RWPE2 (cell line): Measurements from ENCODE around the gene MLIP.
"Not testable (repeated sequence)": the region's sequence is repeated elsewhere in the genome, so short reads cannot be mapped to it uniquely, and the experiment has no call there.

ENCODE experiments used
- ATAC-seq: fragments of 200-7000 bp; cut with Tn5 transposase; 3 replicates; pipeline ENCODE4 v1.9.1; 2021; ENCODE audit warnings: low read depth
- DNase-seq: peaks from one replicate; pipeline ENCODE4 v3.0.0-alpha.2; 2020; ENCODE audit warnings: low spot score
- H3K27ac ChIP-seq: fragments of 450-650 bp; 2 replicates; pipeline ENCODE4 v1.5.1; 2017; ENCODE audit warnings: mild to moderate bottlenecking; ENCODE audit not compliant: poor library complexity, severe bottlenecking
- H3K27me3 ChIP-seq: fragments of 250-450 bp; sonication (Bioruptor Pico); 2 replicates; pipeline ENCODE4 v1.5.1; 2021; ENCODE audit warnings: mild to moderate bottlenecking, moderate library complexity; ENCODE audit not compliant: insufficient read depth, poor library complexity, severe bottlenecking
- H3K36me3 ChIP-seq: fragments of 250-450 bp; sonication (Bioruptor Pico); 2 replicates; pipeline ENCODE4 v1.5.1; 2020; ENCODE audit warnings: low read depth, mild to moderate bottlenecking, moderate library complexity
- H3K4me1 ChIP-seq: fragments of 250-450 bp; sonication (Bioruptor Pico); 2 replicates; pipeline ENCODE4 v1.5.1; 2021; ENCODE audit warnings: mild to moderate bottlenecking, moderate library complexity; ENCODE audit not compliant: insufficient read depth, poor library complexity, severe bottlenecking
- H3K4me3 ChIP-seq: fragments of 250-450 bp; sonication (Bioruptor Pico); 2 replicates; pipeline ENCODE4 v1.5.1; 2021; ENCODE audit warnings: mild to moderate bottlenecking, moderate library complexity; ENCODE audit not compliant: severe bottlenecking
- H3K9me3 ChIP-seq: fragments of 250-450 bp; sonication (Bioruptor Pico); 2 replicates; pipeline ENCODE4 v1.5.1; 2021; ENCODE audit warnings: mild to moderate bottlenecking, moderate library complexity; ENCODE audit not compliant: severe bottlenecking
- CTCF ChIP-seq: fragments of 450-650 bp; IDR thresholded peaks from one replicate; pipeline ENCODE4 v1.5.1; 2017; ENCODE audit warnings: mild to moderate bottlenecking, moderate library complexity; ENCODE audit not compliant: poor library complexity, severe bottlenecking

MLIP gene

DNA sequence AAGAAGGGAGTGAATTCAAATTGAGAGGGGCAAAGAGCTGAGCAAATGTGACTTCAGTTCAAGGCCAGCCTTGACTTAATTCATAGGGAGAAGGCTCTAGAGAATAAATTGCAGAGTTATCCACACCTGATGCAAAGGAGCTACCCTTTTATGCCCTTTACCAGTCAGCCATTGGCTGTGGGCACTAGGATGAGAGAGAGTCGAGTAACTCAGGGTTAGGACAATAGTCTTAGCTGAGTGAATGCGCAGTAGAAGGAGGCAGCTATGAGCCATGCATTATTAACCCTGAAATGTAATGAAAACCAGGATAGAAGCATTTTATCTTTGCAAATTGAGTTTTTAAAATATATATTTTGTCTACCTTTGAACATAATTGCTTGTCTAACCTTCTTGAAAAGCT lies 134.0 kb downstream of the MLIP start:
- no peak overlapping the region for H3K27ac ChIP-seq

DNA sequence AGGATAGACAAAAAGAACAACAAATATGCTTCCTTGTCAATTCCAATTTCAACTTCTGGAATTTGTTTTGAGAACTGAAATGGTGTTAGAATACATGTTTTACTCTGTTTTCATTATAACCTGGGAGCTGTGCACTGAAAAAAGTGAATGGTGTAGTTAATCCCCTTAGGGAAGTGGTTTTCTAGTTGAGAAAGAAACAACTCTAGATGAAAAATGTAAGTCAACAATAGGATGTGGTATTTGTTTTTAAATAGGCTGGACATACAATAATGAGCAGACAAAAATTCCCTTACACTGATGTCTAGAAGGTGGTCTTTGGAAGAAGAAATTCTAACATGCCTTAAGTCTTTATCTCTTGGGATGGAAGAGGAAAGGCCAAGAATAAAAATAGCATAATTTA lies 137.1 kb downstream of the MLIP start:
- Histone ChIP-seq H3K4me3 (no peak overlapping the region), H3K9me3 (no peaks in the 10 kb centered on the region), H3K36me3 (no peaks in the 10 kb centered on the region), H3K4me1 (no peaks in the 10 kb centered on the region), H3K27me3 (no peaks in the 10 kb centered on the region), H3K27ac (no peak overlapping the region)
- DNase-seq, result no peak
- ATAC-seq, result no peak
- no peak for TF ChIP-seq CTCF

More for the DNA sequence above, 134.0 kb downstream of the MLIP start:
- no peak for TF ChIP-seq CTCF
- H3K4me1 ChIP-seq, result no peaks in the 10 kb centered on the region
- no peaks in the 10 kb centered on the region for H3K36me3 ChIP-seq
- DNase-seq, result no peak
- H3K9me3 ChIP-seq, result no peaks in the 10 kb centered on the region
- H3K4me3 ChIP-seq, result no peak overlapping the region
- no peak for ATAC-seq
- no peaks in the 10 kb centered on the region for H3K27me3 ChIP-seq

GRCh38 chr6:54248994-54249393 lies 137.8 kb downstream of the MLIP start:
- no peak for TF ChIP-seq CTCF
- Histone ChIP-seq H3K9me3 (no peaks in the 10 kb centered on the region), H3K27me3 (no peaks in the 10 kb centered on the region), H3K36me3 (no peaks in the 10 kb centered on the region), H3K4me1 (no peaks in the 10 kb centered on the region), H3K27ac (no peak overlapping the region), H3K4me3 (no peak overlapping the region)
- ATAC-seq (no peak), DNase-seq (no peak)

- H3K27ac ChIP-seq, H3K4me1 ChIP-seq, H3K36me3 ChIP-seq, H3K9me3 ChIP-seq, H3K4me3 ChIP-seq, H3K27me3 ChIP-seq, DNase-seq, ATAC-seq: not testable (repeated sequence)
These were observed 138.6 kb downstream of the MLIP start for GRCh38 chr6:54249812-54250211.

DNA sequence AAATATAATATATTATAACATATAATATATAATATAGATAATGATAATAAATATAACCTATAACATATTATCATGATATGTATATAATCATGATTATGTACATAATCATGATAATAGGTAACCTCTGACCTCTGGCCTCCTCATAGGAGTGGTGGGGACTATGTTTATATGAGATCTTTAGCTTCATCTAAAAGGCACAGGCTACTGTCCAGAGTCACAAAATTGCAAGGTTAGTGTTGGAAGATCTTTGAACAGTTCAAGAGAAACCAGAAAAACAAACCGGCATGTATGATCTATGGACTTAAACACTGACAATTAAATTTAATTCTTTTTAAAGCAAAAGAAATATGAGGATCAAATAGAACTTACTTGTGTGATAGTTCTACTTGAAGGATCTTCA lies 141.3 kb downstream of the MLIP start:
- no peak for ATAC-seq
- Histone ChIP-seq H3K27ac (no peak overlapping the region), H3K9me3 (no peaks in the 10 kb centered on the region), H3K4me3 (no peak overlapping the region), H3K27me3 (no peaks in the 10 kb centered on the region), H3K36me3 (no peaks in the 10 kb centered on the region), H3K4me1 (no peaks in the 10 kb centered on the region)
- no peak for DNase-seq
- TF ChIP-seq CTCF, result no peak
